ENCODE results near the gene SPTBN5.
A peak's percentile ranks its signal among the peaks of the same experiment; 100 is the strongest.

The SPTBN5 gene

GRCh38 chr15:41801185-41801584 is 92.7 kb downstream of the SPTBN5 start:
- ATAC-seq: no peak

GRCh38 chr15:41799488-41799805 is 94.4 kb downstream of the SPTBN5 start:
- no peak for ATAC-seq
- no peak for TF ChIP-seq ZC3H10 (CRISPR knock-in tag; IDR thresholded peaks at IDR 0.05)
- no peak for TF ChIP-seq ISL1 (CRISPR knock-in tag; IDR thresholded peaks at IDR 0.05)
- TF ChIP-seq ESRRG (CRISPR knock-in tag; IDR thresholded peaks at IDR 0.05): no peak
- no peak for TF ChIP-seq RARB (CRISPR knock-in tag; IDR thresholded peaks at IDR 0.05)
- no peak for TF ChIP-seq POU6F1 (CRISPR knock-in tag; IDR thresholded peaks at IDR 0.05; ENCODE audit: borderline replicate concordance, low read depth)
- TF ChIP-seq GLIS3 (CRISPR knock-in tag; IDR thresholded peaks at IDR 0.05): no peak

More at GRCh38 chr15:41801185-41801584, 92.7 kb downstream of the SPTBN5 start:
- TF ChIP-seq TOX (CRISPR knock-in tag; IDR thresholded peaks at IDR 0.05; ENCODE audit: borderline replicate concordance): no peak
- no peak for TF ChIP-seq ZFP30 (CRISPR knock-in tag; IDR thresholded peaks at IDR 0.05)
- no peak for TF ChIP-seq ESRRG (CRISPR knock-in tag; IDR thresholded peaks at IDR 0.05)

GRCh38 chr15:41798607-41799487 is 95.0 kb downstream of the SPTBN5 start:
- peak; percentile 28 for ATAC-seq
- TF ChIP-seq ZNF8 (CRISPR knock-in tag; IDR thresholded peaks at IDR 0.05): no peak
- TF ChIP-seq PATZ1 (CRISPR knock-in tag; IDR thresholded peaks at IDR 0.05; ENCODE audit: borderline replicate concordance): no peak
- TF ChIP-seq POU6F1 (CRISPR knock-in tag; IDR thresholded peaks at IDR 0.05; ENCODE audit: borderline replicate concordance, low read depth): no peak
- no peak for TF ChIP-seq ZFP3 (CRISPR knock-in tag; IDR thresholded peaks at IDR 0.05)
- no peak for TF ChIP-seq SNAI2 (CRISPR knock-in tag; IDR thresholded peaks at IDR 0.05)
- TF ChIP-seq RARB (CRISPR knock-in tag; IDR thresholded peaks at IDR 0.05): no peak
- TF ChIP-seq OSR1 (CRISPR knock-in tag; IDR thresholded peaks at IDR 0.05): no peak
- no peak for TF ChIP-seq CSRNP3 (CRISPR knock-in tag; IDR thresholded peaks at IDR 0.05)
- no peak for TF ChIP-seq ISL1 (CRISPR knock-in tag; IDR thresholded peaks at IDR 0.05)
